ENCODE results near the gene ROBO1. TPM values are rescaled to one million over a fixed set of nuclear protein-coding genes. Genes with fewer than 3 reads are reported as not detected.
"Not testable (repeated sequence)": the region's sequence is repeated elsewhere in the genome, so short reads cannot be mapped to it uniquely, and the experiment has no call there.

Gene ROBO1
- total RNA-seq, 1 donor from 2014 or later = 78.0 TPM

DNA sequence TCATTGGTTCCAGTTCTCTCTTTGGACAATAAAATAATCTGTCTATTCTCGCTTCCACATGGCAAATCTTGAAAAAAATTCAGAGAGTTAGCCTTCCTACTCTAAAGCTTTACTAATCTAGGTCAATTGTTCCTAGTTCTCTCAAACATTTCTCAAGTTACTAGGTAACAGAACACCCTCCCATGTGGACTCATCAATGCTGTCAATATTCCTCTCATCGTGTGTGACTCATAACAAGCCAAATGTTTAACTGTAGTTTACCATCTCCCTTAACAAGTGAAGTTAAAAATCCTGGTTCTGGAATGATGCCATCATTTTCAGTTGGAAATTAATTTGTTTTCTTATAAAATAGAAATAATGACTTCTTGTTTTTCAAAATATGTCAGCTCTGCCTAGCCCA lies 438.6 kb downstream of the ROBO1 start:
- Mint-ChIP-seq H3K9me3 (ENCODE audit: low read depth) (peaks cover 4% of the 10 kb centered on the region), H3K27me3 (no peaks in the 10 kb centered on the region), H3K4me3 (ENCODE audit: low read depth) (no peak overlapping the region), H3K36me3 (ENCODE audit: insufficient read depth) (no peaks in the 10 kb centered on the region), H3K27ac (no peak overlapping the region), H3K4me1 (ENCODE audit: low read depth) (peaks cover 2% of the 10 kb centered on the region)
- DNase-seq (ENCODE audit: low spot score, unreplicated experiment) = no peak
- TF ChIP-seq, protein P1, sequence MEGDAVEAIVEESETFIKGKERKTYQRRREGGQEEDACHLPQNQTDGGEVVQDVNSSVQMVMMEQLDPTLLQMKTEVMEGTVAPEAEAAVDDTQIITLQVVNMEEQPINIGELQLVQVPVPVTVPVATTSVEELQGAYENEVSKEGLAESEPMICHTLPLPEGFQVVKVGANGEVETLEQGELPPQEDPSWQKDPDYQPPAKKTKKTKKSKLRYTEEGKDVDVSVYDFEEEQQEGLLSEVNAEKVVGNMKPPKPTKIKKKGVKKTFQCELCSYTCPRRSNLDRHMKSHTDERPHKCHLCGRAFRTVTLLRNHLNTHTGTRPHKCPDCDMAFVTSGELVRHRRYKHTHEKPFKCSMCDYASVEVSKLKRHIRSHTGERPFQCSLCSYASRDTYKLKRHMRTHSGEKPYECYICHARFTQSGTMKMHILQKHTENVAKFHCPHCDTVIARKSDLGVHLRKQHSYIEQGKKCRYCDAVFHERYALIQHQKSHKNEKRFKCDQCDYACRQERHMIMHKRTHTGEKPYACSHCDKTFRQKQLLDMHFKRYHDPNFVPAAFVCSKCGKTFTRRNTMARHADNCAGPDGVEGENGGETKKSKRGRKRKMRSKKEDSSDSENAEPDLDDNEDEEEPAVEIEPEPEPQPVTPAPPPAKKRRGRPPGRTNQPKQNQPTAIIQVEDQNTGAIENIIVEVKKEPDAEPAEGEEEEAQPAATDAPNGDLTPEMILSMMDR (IDR thresholded peaks at IDR 0.05; ENCODE audit: unreplicated experiment) = no peak

DNA sequence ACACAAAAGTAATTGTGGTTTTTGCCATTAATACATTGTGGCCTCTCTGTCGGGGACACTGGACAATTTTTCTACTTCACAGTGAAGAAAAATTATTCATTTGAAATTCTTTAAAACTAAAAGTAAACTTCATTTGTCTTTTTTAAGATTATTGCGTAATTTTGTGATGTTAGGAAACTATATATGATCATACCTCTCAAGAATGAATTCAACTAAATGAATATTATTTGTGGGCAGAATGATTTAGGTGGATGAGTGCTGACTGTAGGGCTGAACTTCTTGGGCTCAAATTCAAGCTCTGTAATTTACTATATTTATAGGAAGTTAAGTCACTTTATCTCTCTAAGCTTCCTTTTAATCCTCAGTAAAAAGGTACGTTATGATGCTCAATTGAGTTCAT lies 441.2 kb downstream of the ROBO1 start:
- H3K4me3 Mint-ChIP-seq (ENCODE audit: low read depth) = no peak overlapping the region
- TF ChIP-seq, protein P1 (IDR thresholded peaks at IDR 0.05; ENCODE audit: unreplicated experiment) = no peak
- no peaks in the 10 kb centered on the region for H3K27me3 Mint-ChIP-seq
- no peaks in the 10 kb centered on the region for H3K36me3 Mint-ChIP-seq (ENCODE audit: insufficient read depth)
- H3K27ac Mint-ChIP-seq = no peak overlapping the region
- H3K4me1 Mint-ChIP-seq (ENCODE audit: low read depth) = peaks cover 2% of the 10 kb centered on the region
- no peak for DNase-seq (ENCODE audit: low spot score, unreplicated experiment)
- peaks cover 4% of the 10 kb centered on the region for H3K9me3 Mint-ChIP-seq (ENCODE audit: low read depth)

DNA sequence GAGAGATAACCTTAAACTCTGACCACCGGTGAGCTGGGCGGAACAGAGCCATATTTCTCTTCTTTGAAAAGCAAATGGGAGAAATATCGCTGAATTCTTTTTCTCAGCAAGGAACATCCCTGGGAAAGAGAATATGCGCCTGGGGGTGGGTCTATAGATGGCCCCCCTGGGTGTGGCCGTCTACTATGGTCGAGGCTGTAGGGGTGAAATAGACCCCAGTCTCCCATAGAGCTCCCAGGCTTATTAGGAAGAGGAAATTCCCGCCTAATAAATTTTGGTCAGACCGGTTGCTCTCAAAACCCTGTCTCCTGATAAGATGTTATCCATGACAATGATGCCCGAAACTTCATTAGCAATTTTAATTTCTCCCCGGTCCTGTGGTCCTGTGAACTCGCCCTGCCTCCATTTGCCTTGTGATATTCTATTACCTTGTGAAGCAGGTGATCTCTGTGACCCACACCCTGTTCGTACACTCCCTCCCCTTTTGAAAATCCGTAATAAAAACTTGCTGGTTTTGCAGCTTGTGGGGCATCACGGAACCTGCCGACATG lies 441.9 kb downstream of the ROBO1 start:
- not testable (repeated sequence) for H3K36me3 Mint-ChIP-seq (ENCODE audit: insufficient read depth); H3K27ac Mint-ChIP-seq

DNA sequence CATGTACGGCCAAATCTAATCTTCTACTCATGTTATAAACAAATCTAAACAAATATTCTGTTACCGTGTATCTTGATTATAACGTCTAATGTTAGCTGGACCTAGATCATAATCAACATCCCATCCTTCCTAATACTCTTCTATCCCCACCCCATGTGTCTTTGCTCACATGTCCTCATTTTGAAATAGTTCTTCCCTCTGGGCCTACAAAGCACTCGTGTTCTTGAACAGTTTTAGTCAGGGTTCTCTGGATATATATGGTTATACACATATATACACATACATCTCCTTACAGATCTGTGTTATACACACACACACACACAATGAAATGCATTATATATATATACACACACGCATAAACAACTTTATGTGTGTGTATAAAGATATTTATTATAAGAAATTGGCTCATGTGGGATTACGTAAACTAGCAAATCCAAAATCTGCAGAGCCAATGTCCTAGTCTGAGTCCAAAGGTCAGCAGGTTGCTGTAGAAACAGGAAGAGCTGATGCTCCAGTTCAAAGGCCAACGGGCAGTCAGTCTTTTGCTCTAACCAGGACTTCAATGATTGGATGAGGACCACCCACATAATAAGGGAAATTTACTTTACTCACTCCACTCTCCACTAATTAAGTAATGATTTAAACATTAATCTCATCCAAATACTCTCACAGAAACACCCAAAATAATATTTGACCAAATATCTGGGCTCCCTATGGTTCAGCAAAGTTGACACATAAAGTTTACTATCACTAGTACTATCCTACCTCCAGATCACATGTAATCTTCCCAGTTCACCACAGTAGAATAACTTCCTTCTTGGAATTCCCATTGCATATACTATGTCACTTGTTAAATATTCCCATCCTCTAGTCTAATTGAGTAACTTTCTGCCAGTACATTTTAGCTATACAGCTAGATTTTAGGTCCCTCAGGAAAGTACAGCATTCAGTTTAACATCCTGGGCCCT lies 450.0 kb downstream of the ROBO1 start:
- Mint-ChIP-seq H3K27ac (no peak overlapping the region), H3K9me3 (ENCODE audit: low read depth) (no peaks in the 10 kb centered on the region), H3K27me3 (no peaks in the 10 kb centered on the region), H3K4me3 (ENCODE audit: low read depth) (no peak overlapping the region), H3K36me3 (ENCODE audit: insufficient read depth) (no peaks in the 10 kb centered on the region), H3K4me1 (ENCODE audit: low read depth) (no peaks in the 10 kb centered on the region)
- TF ChIP-seq, protein P1 (IDR thresholded peaks at IDR 0.05; ENCODE audit: unreplicated experiment) = no peak
- no peak for DNase-seq (ENCODE audit: low spot score, unreplicated experiment)

More for the DNA sequence above, 441.9 kb downstream of the ROBO1 start:
- not testable (repeated sequence) for H3K4me1 Mint-ChIP-seq (ENCODE audit: low read depth); H3K27me3 Mint-ChIP-seq; DNase-seq (ENCODE audit: low spot score, unreplicated experiment); H3K9me3 Mint-ChIP-seq (ENCODE audit: low read depth); H3K4me3 Mint-ChIP-seq (ENCODE audit: low read depth)

DNA sequence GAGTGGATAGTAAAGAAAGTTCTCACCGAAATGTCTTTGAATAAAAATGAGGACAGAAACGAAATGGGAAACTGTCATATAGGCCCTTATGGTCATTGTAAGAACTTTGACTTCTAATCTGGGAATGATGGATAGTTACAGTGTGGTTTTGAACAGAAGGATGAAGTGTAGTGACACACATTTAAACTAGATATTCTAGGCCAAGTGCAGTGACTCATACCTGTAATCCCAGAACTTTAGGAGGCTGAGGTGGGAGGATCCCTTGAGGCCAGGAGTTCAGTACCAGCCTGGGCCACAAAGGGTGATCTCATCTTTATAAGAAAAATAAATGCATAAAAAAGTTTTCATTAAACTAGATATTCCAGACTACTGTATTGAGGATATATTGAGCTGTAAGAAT lies 452.8 kb downstream of the ROBO1 start:
- TF ChIP-seq, protein P1 (IDR thresholded peaks at IDR 0.05; ENCODE audit: unreplicated experiment) = no peak
- DNase-seq (ENCODE audit: low spot score, unreplicated experiment) = no peak
- H3K36me3 Mint-ChIP-seq (ENCODE audit: insufficient read depth) = no peaks in the 10 kb centered on the region
- H3K4me1 Mint-ChIP-seq (ENCODE audit: low read depth) = peaks cover 7% of the 10 kb centered on the region
- no peak overlapping the region for H3K4me3 Mint-ChIP-seq (ENCODE audit: low read depth)
- no peak overlapping the region for H3K27ac Mint-ChIP-seq
- no peaks in the 10 kb centered on the region for H3K27me3 Mint-ChIP-seq
- no peaks in the 10 kb centered on the region for H3K9me3 Mint-ChIP-seq (ENCODE audit: low read depth)
